ENCODE results near the gene LINC01488. TPM values are rescaled to one million over a fixed set of nuclear protein-coding genes. Genes with fewer than 3 reads are reported as not detected.

Gene LINC01488
- total and polyA plus RNA-seq, 2 experiments from 2014 or later = not detected

DNA sequence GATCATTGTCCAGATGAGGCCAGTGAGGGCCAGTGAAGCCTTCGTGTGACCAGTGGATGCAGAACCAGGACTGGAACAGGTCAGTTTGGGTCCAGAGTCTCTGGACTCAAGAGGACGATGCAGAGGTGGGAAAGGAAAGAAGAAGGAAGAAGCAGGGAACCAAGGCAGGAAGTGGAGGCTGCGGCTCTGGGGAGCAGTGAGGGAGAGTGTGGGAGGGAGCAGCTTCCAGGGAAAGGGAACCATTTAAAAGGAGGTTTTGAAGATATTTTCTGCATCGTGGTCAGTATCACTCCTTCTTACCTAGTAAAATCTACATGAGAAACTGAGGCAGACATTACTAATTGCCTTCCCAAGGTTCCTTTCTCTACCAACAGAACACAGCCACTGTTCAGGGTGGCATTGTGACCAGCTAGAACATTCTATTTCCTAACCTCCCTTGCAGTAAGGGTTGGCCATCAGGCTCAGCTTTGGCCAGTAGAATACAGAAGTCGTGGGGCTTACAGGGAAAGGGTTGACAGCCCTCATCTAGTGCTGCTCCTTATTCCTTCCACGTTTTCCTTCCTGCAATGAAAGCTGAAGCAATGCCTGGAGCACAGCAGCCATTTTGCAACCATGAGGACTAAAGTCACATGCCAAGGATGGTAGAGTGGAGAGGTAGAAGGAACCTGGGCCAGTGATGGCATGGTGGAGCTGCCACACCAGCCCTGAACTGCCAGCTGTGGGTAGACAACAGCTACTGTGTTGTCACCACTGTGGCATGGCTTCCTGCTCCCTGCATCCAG, 29.1 kb upstream of the LINC01488 start:
- TF ChIP-seq ZNF331 (CRISPR knock-in tag; IDR thresholded peaks at IDR 0.05; ENCODE audit: low read depth) (no peak), POLR2AphosphoS5 (IDR thresholded peaks at IDR 0.05; ENCODE audit: low read depth) (no peak), EZH2 (IDR thresholded peaks at IDR 0.05; ENCODE audit: low read depth, unreplicated experiment) (no peak), REST (IDR thresholded peaks at IDR 0.05; ENCODE audit: unreplicated experiment) (no peak), ETS1 (IDR thresholded peaks at IDR 0.05) (no peak), CREB1 (CRISPR knock-in tag; IDR thresholded peaks at IDR 0.05; ENCODE audit: low read depth) (no peak), STAT1 (IDR thresholded peaks at IDR 0.05; ENCODE audit: unreplicated experiment) (no peak), JUNB (IDR thresholded peaks at IDR 0.05; ENCODE audit: unreplicated experiment) (no peak), ZNF114 (CRISPR knock-in tag; IDR thresholded peaks at IDR 0.05) (no peak), EZH2phosphoT487 (IDR thresholded peaks at IDR 0.05; ENCODE audit: unreplicated experiment) (no peak), NANOG (IDR thresholded peaks at IDR 0.05; ENCODE audit: borderline replicate concordance) (no peak)
- TF ChIP-seq, protein P1, sequence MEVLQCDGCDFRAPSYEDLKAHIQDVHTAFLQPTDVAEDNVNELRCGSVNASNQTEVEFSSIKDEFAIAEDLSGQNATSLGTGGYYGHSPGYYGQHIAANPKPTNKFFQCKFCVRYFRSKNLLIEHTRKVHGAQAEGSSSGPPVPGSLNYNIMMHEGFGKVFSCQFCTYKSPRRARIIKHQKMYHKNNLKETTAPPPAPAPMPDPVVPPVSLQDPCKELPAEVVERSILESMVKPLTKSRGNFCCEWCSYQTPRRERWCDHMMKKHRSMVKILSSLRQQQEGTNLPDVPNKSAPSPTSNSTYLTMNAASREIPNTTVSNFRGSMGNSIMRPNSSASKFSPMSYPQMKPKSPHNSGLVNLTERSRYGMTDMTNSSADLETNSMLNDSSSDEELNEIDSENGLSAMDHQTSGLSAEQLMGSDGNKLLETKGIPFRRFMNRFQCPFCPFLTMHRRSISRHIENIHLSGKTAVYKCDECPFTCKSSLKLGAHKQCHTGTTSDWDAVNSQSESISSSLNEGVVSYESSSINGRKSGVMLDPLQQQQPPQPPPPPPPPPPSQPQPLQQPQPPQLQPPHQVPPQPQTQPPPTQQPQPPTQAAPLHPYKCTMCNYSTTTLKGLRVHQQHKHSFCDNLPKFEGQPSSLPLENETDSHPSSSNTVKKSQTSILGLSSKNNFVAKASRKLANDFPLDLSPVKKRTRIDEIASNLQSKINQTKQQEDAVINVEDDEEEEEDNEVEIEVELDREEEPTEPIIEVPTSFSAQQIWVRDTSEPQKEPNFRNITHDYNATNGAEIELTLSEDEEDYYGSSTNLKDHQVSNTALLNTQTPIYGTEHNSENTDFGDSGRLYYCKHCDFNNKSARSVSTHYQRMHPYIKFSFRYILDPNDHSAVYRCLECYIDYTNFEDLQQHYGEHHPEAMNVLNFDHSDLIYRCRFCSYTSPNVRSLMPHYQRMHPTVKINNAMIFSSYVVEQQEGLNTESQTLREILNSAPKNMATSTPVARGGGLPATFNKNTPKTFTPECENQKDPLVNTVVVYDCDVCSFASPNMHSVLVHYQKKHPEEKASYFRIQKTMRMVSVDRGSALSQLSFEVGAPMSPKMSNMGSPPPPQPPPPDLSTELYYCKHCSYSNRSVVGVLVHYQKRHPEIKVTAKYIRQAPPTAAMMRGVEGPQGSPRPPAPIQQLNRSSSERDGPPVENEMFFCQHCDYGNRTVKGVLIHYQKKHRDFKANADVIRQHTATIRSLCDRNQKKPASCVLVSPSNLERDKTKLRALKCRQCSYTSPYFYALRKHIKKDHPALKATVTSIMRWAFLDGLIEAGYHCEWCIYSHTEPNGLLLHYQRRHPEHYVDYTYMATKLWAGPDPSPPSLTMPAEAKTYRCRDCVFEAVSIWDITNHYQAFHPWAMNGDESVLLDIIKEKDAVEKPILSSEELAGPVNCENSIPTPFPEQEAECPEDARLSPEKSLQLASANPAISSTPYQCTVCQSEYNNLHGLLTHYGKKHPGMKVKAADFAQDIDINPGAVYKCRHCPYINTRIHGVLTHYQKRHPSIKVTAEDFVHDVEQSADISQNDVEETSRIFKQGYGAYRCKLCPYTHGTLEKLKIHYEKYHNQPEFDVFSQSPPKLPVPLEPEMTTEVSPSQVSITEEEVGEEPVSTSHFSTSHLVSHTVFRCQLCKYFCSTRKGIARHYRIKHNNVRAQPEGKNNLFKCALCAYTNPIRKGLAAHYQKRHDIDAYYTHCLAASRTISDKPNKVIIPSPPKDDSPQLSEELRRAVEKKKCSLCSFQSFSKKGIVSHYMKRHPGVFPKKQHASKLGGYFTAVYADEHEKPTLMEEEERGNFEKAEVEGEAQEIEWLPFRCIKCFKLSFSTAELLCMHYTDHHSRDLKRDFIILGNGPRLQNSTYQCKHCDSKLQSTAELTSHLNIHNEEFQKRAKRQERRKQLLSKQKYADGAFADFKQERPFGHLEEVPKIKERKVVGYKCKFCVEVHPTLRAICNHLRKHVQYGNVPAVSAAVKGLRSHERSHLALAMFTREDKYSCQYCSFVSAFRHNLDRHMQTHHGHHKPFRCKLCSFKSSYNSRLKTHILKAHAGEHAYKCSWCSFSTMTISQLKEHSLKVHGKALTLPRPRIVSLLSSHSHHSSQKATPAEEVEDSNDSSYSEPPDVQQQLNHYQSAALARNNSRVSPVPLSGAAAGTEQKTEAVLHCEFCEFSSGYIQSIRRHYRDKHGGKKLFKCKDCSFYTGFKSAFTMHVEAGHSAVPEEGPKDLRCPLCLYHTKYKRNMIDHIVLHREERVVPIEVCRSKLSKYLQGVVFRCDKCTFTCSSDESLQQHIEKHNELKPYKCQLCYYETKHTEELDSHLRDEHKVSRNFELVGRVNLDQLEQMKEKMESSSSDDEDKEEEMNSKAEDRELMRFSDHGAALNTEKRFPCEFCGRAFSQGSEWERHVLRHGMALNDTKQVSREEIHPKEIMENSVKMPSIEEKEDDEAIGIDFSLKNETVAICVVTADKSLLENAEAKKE (CRISPR knock-in tag; IDR thresholded peaks at IDR 0.05) = no peak
- TF ChIP-seq, protein P2, sequence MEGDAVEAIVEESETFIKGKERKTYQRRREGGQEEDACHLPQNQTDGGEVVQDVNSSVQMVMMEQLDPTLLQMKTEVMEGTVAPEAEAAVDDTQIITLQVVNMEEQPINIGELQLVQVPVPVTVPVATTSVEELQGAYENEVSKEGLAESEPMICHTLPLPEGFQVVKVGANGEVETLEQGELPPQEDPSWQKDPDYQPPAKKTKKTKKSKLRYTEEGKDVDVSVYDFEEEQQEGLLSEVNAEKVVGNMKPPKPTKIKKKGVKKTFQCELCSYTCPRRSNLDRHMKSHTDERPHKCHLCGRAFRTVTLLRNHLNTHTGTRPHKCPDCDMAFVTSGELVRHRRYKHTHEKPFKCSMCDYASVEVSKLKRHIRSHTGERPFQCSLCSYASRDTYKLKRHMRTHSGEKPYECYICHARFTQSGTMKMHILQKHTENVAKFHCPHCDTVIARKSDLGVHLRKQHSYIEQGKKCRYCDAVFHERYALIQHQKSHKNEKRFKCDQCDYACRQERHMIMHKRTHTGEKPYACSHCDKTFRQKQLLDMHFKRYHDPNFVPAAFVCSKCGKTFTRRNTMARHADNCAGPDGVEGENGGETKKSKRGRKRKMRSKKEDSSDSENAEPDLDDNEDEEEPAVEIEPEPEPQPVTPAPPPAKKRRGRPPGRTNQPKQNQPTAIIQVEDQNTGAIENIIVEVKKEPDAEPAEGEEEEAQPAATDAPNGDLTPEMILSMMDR (conservative IDR thresholded peaks at IDR 0.05; ENCODE audit: low read depth in 2 of 2) = no peak
- ATAC-seq = no peak
- Histone ChIP-seq H3F3A (replicated peaks; ENCODE audit: low read depth) (no peaks in the 10 kb centered on the region), H3K27me3 (ENCODE audit: insufficient read depth) (no peaks in the 10 kb centered on the region), H3K4me3 (no peak overlapping the region), H4K20me1 (replicated peaks; ENCODE audit: insufficient read depth) (no peaks in the 10 kb centered on the region), H3K36me3 (ENCODE audit: insufficient read depth) (no peaks in the 10 kb centered on the region), H3K79me2 (replicated peaks; ENCODE audit: insufficient read depth) (no peaks in the 10 kb centered on the region), H3K4me2 (no peak overlapping the region), H3K4me1 (ENCODE audit: insufficient read depth) (no peaks in the 10 kb centered on the region), H2AFZ (no peak overlapping the region), H3K9me2 (ENCODE audit: insufficient read depth) (0 out of 2 replicates have a peak, but pooled peaks cover 10% of the 10 kb centered on the region), H3K27ac (ENCODE audit: low read depth) (no peak overlapping the region)
- H3K4me3 Mint-ChIP-seq = no peak overlapping the region
- H3K9me3 Mint-ChIP-seq = no peaks in the 10 kb centered on the region
- H3K27me3 Mint-ChIP-seq (ENCODE audit: insufficient read depth, low read depth, poor library complexity) = peaks cover 5% of the 10 kb centered on the region
- peaks cover 10% of the 10 kb centered on the region; the same call in 2 of the 3 replicates for H3K4me1 Mint-ChIP-seq
- no peak overlapping the region for H3K27ac Mint-ChIP-seq
- no peak for DNase-seq (ENCODE audit: low spot score)
- peaks cover 4% of the 10 kb centered on the region; the same call in 2 of the 3 replicates for H3K36me3 Mint-ChIP-seq (ENCODE audit: low read depth)
